GM12878 (cell line): ENCODE measurements around the gene SEMA5B.

Experiments used
- CBX3 ChIP-seq: fragments of 200-600 bp; sonication (generic); IDR thresholded peaks from 2 replicates; pipeline ENCODE4 v1.6.1; 2016; ENCODE audit warnings: low read depth, borderline replicate concordance
- CTCF ChIP-seq, 3 experiments: IDR thresholded peaks in 2 of 3; conservative IDR thresholded peaks in 1 of 3; 2 replicates each; pipeline ENCODE4 v1.5.1; 2011; ENCODE audit warnings: low read depth in 3 of 3, low read length in 3 of 3, mild to moderate bottlenecking in 3 of 3, control low read depth in 2 of 3, moderate library complexity in 2 of 3, inconsistent platforms in 1 of 3, mixed read lengths in 1 of 3; ENCODE audit not compliant: control insufficient read depth in 2 of 3, insufficient read depth in 1 of 3; ENCODE audit errors: extremely low read depth in 1 of 3
- MLLT1 ChIP-seq: fragments of 450-650 bp; IDR thresholded peaks from 2 replicates; pipeline ENCODE4 v1.6.1; 2016; ENCODE audit warnings: mild to moderate bottlenecking
- PKNOX1 ChIP-seq: fragments of 450-650 bp; IDR thresholded peaks from 2 replicates; pipeline ENCODE4 v1.6.1; 2016; ENCODE audit warnings: mild to moderate bottlenecking
- POLR2A ChIP-seq: IDR thresholded peaks from 2 replicates; pipeline ENCODE4 v1.6.1; 2011; ENCODE audit warnings: low read depth, mild to moderate bottlenecking, low read length
- RAD21 ChIP-seq: IDR thresholded peaks from 2 replicates; pipeline ENCODE4 v1.6.1; 2011; ENCODE audit warnings: mild to moderate bottlenecking, low read depth, low read length, moderate library complexity; ENCODE audit not compliant: insufficient read depth
- REST ChIP-seq: IDR thresholded peaks from 2 replicates; pipeline ENCODE4 v1.6.1; 2012; ENCODE audit warnings: mild to moderate bottlenecking, low read depth, low read length
- SIN3A ChIP-seq: IDR thresholded peaks from 2 replicates; pipeline ENCODE4 v1.6.1; 2012; ENCODE audit warnings: low read depth, low read length, improper control_type of control experiment
- SPI1 ChIP-seq: IDR thresholded peaks from 2 replicates; pipeline ENCODE4 v1.6.1; 2011; ENCODE audit warnings: low read depth, mild to moderate bottlenecking, low read length, moderate library complexity, borderline replicate concordance; ENCODE audit not compliant: insufficient read depth
- SRF ChIP-seq, 2 experiments: IDR thresholded peaks; 2 replicates each; pipeline ENCODE4 v1.6.1; 2011; ENCODE audit warnings: low read depth in 2 of 2, low read length in 2 of 2, mild to moderate bottlenecking in 1 of 2, moderate library complexity in 1 of 2
- TAF1 ChIP-seq: IDR thresholded peaks from 2 replicates; pipeline ENCODE4 v1.6.1; 2011; ENCODE audit warnings: mild to moderate bottlenecking, low read depth, low read length, borderline replicate concordance
- YY1 ChIP-seq: IDR thresholded peaks from 2 replicates; pipeline ENCODE4 v1.6.1; 2011; ENCODE audit warnings: low read depth, mild to moderate bottlenecking, low read length
- ZNF384 ChIP-seq: IDR thresholded peaks from 2 replicates; pipeline ENCODE4 v1.6.1; 2012; ENCODE audit warnings: low read depth, mild to moderate bottlenecking, low read length, improper control_type of control experiment, borderline replicate concordance

- TF ChIP-seq POLR2A, result no peak
- no peak for TF ChIP-seq SIN3A
- TF ChIP-seq REST, result no peak
- TF ChIP-seq RAD21, result no peak
- no peak for TF ChIP-seq CBX3
- no peak for TF ChIP-seq CTCF (IDR thresholded peaks at IDR 0.05 in 2 of 3, conservative IDR thresholded peaks at IDR 0.05 in 1 of 3; ENCODE audit: control insufficient read depth in 2 of 3, extremely low read depth in 1 of 3, insufficient read depth in 1 of 3, low read depth in 3 of 3, low read length in 3 of 3)
- TF ChIP-seq ZNF384, result no peak
- no peak for TF ChIP-seq SRF (IDR thresholded peaks at IDR 0.05; ENCODE audit: low read depth in 2 of 2, low read length in 2 of 2)
- TF ChIP-seq SPI1, result no peak
- no peak for TF ChIP-seq TAF1
- no peak for TF ChIP-seq MLLT1
- no peak for TF ChIP-seq YY1
- no peak for TF ChIP-seq PKNOX1
Observed at GRCh38 chr3:122931636-122932035, 95.9 kb downstream of the SEMA5B start.
